K562 (cell line): ENCODE measurements around the gene COL20A1. TPM values are rescaled to one million over a fixed set of nuclear protein-coding genes. Genes with fewer than 3 reads are reported as not detected.

Experiments used
- ATAC-seq: fragments of 200-7000 bp; cut with Tn5 transposase; 3 replicates; pipeline ENCODE4 v1.9.1; 2020; ENCODE audit warnings: moderate library complexity
- BruUV-seq: library from RNA; stranded (reverse); fragments of 400-500 nt; replicated peaks from 2 replicates; lab custom pipeline; 2021; lab: Mats Ljungman, UMichigan
- CTCF ChIA-PET: fragments of 300-600 bp; formaldehyde crosslinking; extraction: SDS; loops from one replicate; lab custom pipeline; 2021; ENCODE audit warnings: low intra/inter-chr PET ratio; lab: Yijun Ruan, JAX
- POLR2A ChIA-PET: fragments of 300-600, 350-650 bp; sonication (Branson Sonifier 250); formaldehyde crosslinking; extraction: SDS; loops from one replicate; lab custom pipeline; 2021; ENCODE audit warnings: antibody characterized with exemption, inconsistent platforms; lab: Yijun Ruan, JAX
- DNase-seq, 4 experiments: peaks; one replicate each; pipeline versions ENCODE4 v3.0.0 to v3.0.0-alpha.2; 2011 to 2018; ENCODE audit warnings: low spot score in 3 of 4, mixed read lengths in 3 of 4; ENCODE audit errors: extremely low read depth in 1 of 4
- FAIRE-seq: peaks from 2 replicates; lab custom pipeline; 2011; peaks lifted over from hg19 to GRCh38; lab: Jason Lieb, UNC
- H2AFZ ChIP-seq: 2 replicates; pipeline ENCODE4 v1.6.0; 2011; ENCODE audit warnings: low read depth, low read length, control low read depth, inconsistent platforms
- H3K27ac ChIP-seq: fragments of 200-600 bp; 3 replicates; pipeline ENCODE4 v1.8.0; 2011; ENCODE audit warnings: low read depth, mild to moderate bottlenecking, control low read depth, inconsistent platforms, low read length, moderate library complexity, mixed read lengths; ENCODE audit errors: extremely low read depth
- H3K27me3 ChIP-seq, 2 experiments: fragments of 300-600 bp in 1 of 2; 2 replicates in 1 of 2; 3 replicates in 1 of 2; pipeline versions ENCODE4 v1.6.0 to v1.8.0; 2011; ENCODE audit warnings: inconsistent platforms in 2 of 2, low read length in 2 of 2, mild to moderate bottlenecking in 1 of 2, mixed read lengths in 1 of 2, moderate library complexity in 1 of 2; ENCODE audit not compliant: control insufficient read depth in 2 of 2, insufficient read depth in 2 of 2
- H3K36me3 ChIP-seq: fragments of 300-600 bp; 3 replicates; pipeline ENCODE4 v1.8.0; 2011; ENCODE audit warnings: mild to moderate bottlenecking, low read length, inconsistent platforms; ENCODE audit not compliant: control insufficient read depth, insufficient read depth
- H3K4me1 ChIP-seq, 2 experiments: fragments of 200-600 bp in 1 of 2; replicated peaks in 1 of 2; 2 replicates in 1 of 2; 3 replicates in 1 of 2; pipeline versions ENCODE4 v1.5.1 to v1.8.0; 2011; ENCODE audit warnings: inconsistent platforms in 2 of 2, low read length in 2 of 2, mild to moderate bottlenecking in 1 of 2, mixed read lengths in 1 of 2, moderate library complexity in 1 of 2; ENCODE audit not compliant: control insufficient read depth in 2 of 2, insufficient read depth in 2 of 2
- H3K4me2 ChIP-seq: 2 replicates; pipeline ENCODE4 v1.6.1; 2011; ENCODE audit warnings: low read length, control low read depth, inconsistent platforms, mixed read lengths; ENCODE audit not compliant: insufficient read depth
- H3K4me3 ChIP-seq: fragments of 200-600 bp; sonication (generic), shearing (Covaris generic); 2 replicates; pipeline ENCODE4 v1.5.1; 2016; ENCODE audit warnings: control low read depth, inconsistent platforms
- H3K79me2 ChIP-seq: fragments of 200-600 bp; 3 replicates; pipeline ENCODE4 v1.8.0; 2011; ENCODE audit warnings: low read length, inconsistent platforms; ENCODE audit not compliant: control insufficient read depth, insufficient read depth
- H3K9ac ChIP-seq, 2 experiments: 2 replicates each; pipeline versions ENCODE4 v1.6.0 to v1.6.1; 2011; ENCODE audit warnings: low read depth in 2 of 2, low read length in 2 of 2, control low read depth in 1 of 2, inconsistent platforms in 1 of 2, mild to moderate bottlenecking in 1 of 2, mixed read lengths in 1 of 2; ENCODE audit not compliant: insufficient read depth in 1 of 2
- H3K9me1 ChIP-seq: one replicate; pipeline ENCODE4 v1.6.0; 2011; ENCODE audit warnings: inconsistent platforms, mild to moderate bottlenecking, low read length, moderate library complexity; ENCODE audit not compliant: control insufficient read depth, insufficient read depth
- H3K9me3 ChIP-seq: replicated peaks from 2 replicates; pipeline ENCODE4 v1.5.1; 2011; ENCODE audit warnings: low read depth, low read length, inconsistent platforms; ENCODE audit not compliant: control insufficient read depth, insufficient read depth
- H4K20me1 ChIP-seq: replicated peaks from 2 replicates; pipeline ENCODE4 v1.6.1; 2011; ENCODE audit warnings: low read length, inconsistent platforms, mixed read lengths; ENCODE audit not compliant: control insufficient read depth, insufficient read depth
- CBFB ChIP-seq: sonication (generic); formaldehyde crosslinking; IDR thresholded peaks from 2 replicates; pipeline ENCODE4 v1.4.0; 2020; ENCODE audit warnings: mild to moderate bottlenecking, missing genetic modification reagents
- ESRRB ChIP-seq: fragments of 250-450 bp; sonication (Bioruptor Pico); IDR thresholded peaks from 2 replicates; pipeline ENCODE4 v1.5.0; 2020; ENCODE audit warnings: mild to moderate bottlenecking, moderate library complexity, borderline replicate concordance
- HNRNPL ChIP-seq: fragments of 200-400 bp; formaldehyde crosslinking; IDR thresholded peaks from 2 replicates; pipeline ENCODE4 v1.6.1; 2017; ENCODE audit warnings: low read depth, mild to moderate bottlenecking, low read length
- IFI16 ChIP-seq: fragments of 250-450 bp; sonication (Bioruptor Pico); IDR thresholded peaks from 2 replicates; pipeline ENCODE4 v2.1.2; 2022; ENCODE audit warnings: mild to moderate bottlenecking, inconsistent platforms
- KLF10 ChIP-seq: fragments of 250-450 bp; sonication (Bioruptor Pico); IDR thresholded peaks from 2 replicates; pipeline ENCODE4 v1.6.1; 2021; ENCODE audit warnings: matching md5 sums
- MLX ChIP-seq, 2 experiments: fragments of 450-650 bp in 1 of 2; sonication (generic) in 1 of 2; formaldehyde crosslinking; conservative IDR thresholded peaks; 2 replicates each; pipeline versions ENCODE4 v1.4.0 to v1.8.1; 2020 to 2022; ENCODE audit warnings: mild to moderate bottlenecking in 1 of 2, missing genetic modification reagents in 1 of 2
- NBN ChIP-seq: fragments of 450-650 bp; IDR thresholded peaks from 2 replicates; pipeline ENCODE4 v1.6.1; 2016; ENCODE audit warnings: low read depth, mild to moderate bottlenecking
- PTRF ChIP-seq: fragments of 450-650 bp; IDR thresholded peaks from 2 replicates; pipeline ENCODE4 v1.6.1; 2016; ENCODE audit warnings: mild to moderate bottlenecking, missing genetic modification characterization, missing compliant biosample characterization
- RAD51 ChIP-seq: fragments of 450-650 bp; IDR thresholded peaks from 2 replicates; pipeline ENCODE4 v1.7.1; 2016; ENCODE audit warnings: low read depth, mild to moderate bottlenecking, borderline replicate concordance
- TCF7 ChIP-seq: sonication (generic); IDR thresholded peaks from 2 replicates; pipeline ENCODE4 v1.6.1; 2016; ENCODE audit warnings: antibody characterized with exemption, borderline replicate concordance
- TEAD4 ChIP-seq, 2 experiments: sonication (generic) in 1 of 2; formaldehyde crosslinking in 1 of 2; IDR thresholded peaks; 2 replicates each; pipeline versions ENCODE4 v1.6.1 to v1.8.0; 2012 to 2022; ENCODE audit warnings: borderline replicate concordance in 1 of 2, inconsistent platforms in 1 of 2, low read length in 1 of 2, mild to moderate bottlenecking in 1 of 2, missing genetic modification reagents in 1 of 2
- TRIM25 ChIP-seq: fragments of 450-650 bp; IDR thresholded peaks from 2 replicates; pipeline ENCODE4 v1.7.0; 2016; ENCODE audit warnings: borderline replicate concordance
- ZBTB49 ChIP-seq: sonication (generic); formaldehyde crosslinking; IDR thresholded peaks from 2 replicates; pipeline ENCODE4 v1.8.0; 2022; ENCODE audit warnings: missing genetic modification reagents, mild to moderate bottlenecking, borderline replicate concordance
- ZFP1 ChIP-seq: fragments of 450-650 bp; formaldehyde crosslinking; IDR thresholded peaks from 2 replicates; pipeline ENCODE4 v1.4.0; 2020; ENCODE audit warnings: mild to moderate bottlenecking, mixed read lengths
- ZNF644 ChIP-seq: fragments of 200-800 bp; sonication (Bioruptor generic); IDR thresholded peaks from 2 replicates; pipeline ENCODE4 v1.6.1; 2016; ENCODE audit warnings: low read depth, missing genetic modification characterization, missing compliant biosample characterization
- ZNF778 ChIP-seq: fragments of 450-650 bp; formaldehyde crosslinking; IDR thresholded peaks from 2 replicates; pipeline ENCODE4 v1.4.0; 2020; ENCODE audit warnings: mild to moderate bottlenecking, moderate library complexity
- ZZZ3 ChIP-seq: fragments of 450-650 bp; IDR thresholded peaks from 2 replicates; pipeline ENCODE4 v1.6.1; 2016; ENCODE audit warnings: antibody characterized with exemption, mild to moderate bottlenecking, moderate library complexity
- WGBS: fragments of 100-300 bp; shearing (Covaris generic); methylation state at CpG from one replicate; pipeline ENCODE4 v1.1.6; 2016; ENCODE audit warnings: low coverage, mixed read lengths; ENCODE audit not compliant: insufficient coverage; ENCODE audit errors: missing lambda C conversion rate; 5-methylcytosine and 5-hydroxymethylcytosine counted together
- in situ Hi-C: fragments of 300-500 bp; cut with MboI; formaldehyde crosslinking; loops from 4 replicates; pipeline ENCODE4 v1.15.0; 2018; ENCODE audit warnings: inconsistent platforms, mixed read lengths
- intact Hi-C: fragments of 100-400 bp; cut with micrococcal nuclease; formaldehyde crosslinking; loops from 2 replicates; pipeline ENCODE4 v1.14.2; 2022
- polyA plus RNA-seq, 8 experiments: library from polyadenylated mRNA; depleted of rRNA in 4 of 8; stranded (reverse) in 5 of 8; unstranded in 3 of 8; fragments of >200 nt; fragmentation: Nextera tagmentation in 2 of 8; fragmentation: Illumina TruSeq in 1 of 8; extraction: Ambion mirVana in 2 of 8; extraction: Trizol in 1 of 8; gene quantifications; 2 replicates each; pipeline versions ENCODE4 v1.2.1 to v1.2.3, GENCODE V29; 2011 to 2014; ENCODE audit warnings: inconsistent platforms in 1 of 8, missing spikeins in 1 of 8
- total RNA-seq, 7 experiments: library from RNA; depleted of rRNA in 6 of 7; stranded (reverse); fragments of >200 nt in 6 of 7; fragmentation: Illumina TruSeq in 2 of 7; extraction: Trizol in 2 of 7; gene quantifications; 2 replicates each; pipeline versions ENCODE4 v1.2.1 to v1.2.3, GENCODE V29; 2011 to 2021; ENCODE audit warnings: low replicate concordance in 1 of 7

COL20A1 gene
- total and polyA plus RNA-seq, 9 of the 15 experiments (the other 6 are each of a cell fraction or from before 2014, with no cell fraction given) = not detected

GRCh38 chr20:63376283-63377250 lies 83.6 kb downstream of the COL20A1 start:
- CTCF ChIA-PET = no interaction called here
- in situ Hi-C loops = no loop called here
- H3K4me1 ChIP-seq = peaks cover 0 to 4% of the 10 kb centered on the region in 2 experiments; a peak in 2 of 5 replicates
- TF ChIP-seq IFI16 (no peak), MLX (CRISPR knock-in tag; conservative IDR thresholded peaks at IDR 0.05) (no peak), RAD51 (no peak), PTRF (tag) (no peak), ESRRB (CRISPR knock-in tag) (no peak), ZNF778 (no peak), ZFP1 (CRISPR knock-in tag) (no peak), TCF7 (no peak), HNRNPL (no peak), CBFB (CRISPR knock-in tag) (no peak), NBN (no peak), ZBTB49 (CRISPR knock-in tag) (no peak), ZZZ3 (no peak), KLF10 (CRISPR knock-in tag) (no peak), ZNF644 (tag) (no peak), TRIM25 (no peak), TEAD4 (IDR thresholded peaks at IDR 0.05; ENCODE audit: low read length) (no peak), TEAD4 (CRISPR knock-in tag; IDR thresholded peaks at IDR 0.05; ENCODE audit: borderline replicate concordance) (no peak)
- TF ChIP-seq, all 486 proteins: peak for 0
- H2AFZ ChIP-seq = no peak overlapping the region
- no peaks in the 10 kb centered on the region for H3K9me3 ChIP-seq
- ATAC-seq (no peak), DNase-seq (no peak), FAIRE-seq (no peak)
- POLR2A ChIA-PET = interaction anchor here (0.5 to 0.7 kb wide), 3 partner anchors 146 to 438 kb away, joined by 3 to 4 read pairs (median 3); no protein-coding TSS in a partner anchor
- H3K27me3 ChIP-seq = peaks cover 6 to 70% of the 10 kb centered on the region in 2 experiments; a peak in 4 of 5 replicates
- H3K79me2 ChIP-seq = no peaks in the 10 kb centered on the region
- 3% methylated on average over 30 of the region's 31 CpGs for WGBS
- H3K36me3 ChIP-seq = no peaks in the 10 kb centered on the region
- BruUV-seq = no TSS peak
- H3K4me2 ChIP-seq = no peak overlapping the region
- no peaks in the 10 kb centered on the region for H3K9me1 ChIP-seq
- no peak overlapping the region for H3K27ac ChIP-seq
- no peak overlapping the region for H3K9ac ChIP-seq
- peaks cover 11% of the 10 kb centered on the region; the same call in 1 of the 2 replicates for H4K20me1 ChIP-seq
- no peak overlapping the region for H3K4me3 ChIP-seq
- intact Hi-C loops = no loop called here
